HG03521 (cell line): ENCODE results near the gene RPRD2.
"Not testable (repeated sequence)": the region's sequence is repeated elsewhere in the genome, so short reads cannot be mapped to it uniquely, and the experiment has no call there.

Source experiments
- ATAC-seq: cut with Tn5 transposase; IDR thresholded peaks from one replicate; pipeline ENCODE4 v1.9.1; 2021; ENCODE audit warnings: mild to moderate bottlenecking, moderate library complexity; ENCODE audit not compliant: unreplicated experiment

The RPRD2 gene

DNA sequence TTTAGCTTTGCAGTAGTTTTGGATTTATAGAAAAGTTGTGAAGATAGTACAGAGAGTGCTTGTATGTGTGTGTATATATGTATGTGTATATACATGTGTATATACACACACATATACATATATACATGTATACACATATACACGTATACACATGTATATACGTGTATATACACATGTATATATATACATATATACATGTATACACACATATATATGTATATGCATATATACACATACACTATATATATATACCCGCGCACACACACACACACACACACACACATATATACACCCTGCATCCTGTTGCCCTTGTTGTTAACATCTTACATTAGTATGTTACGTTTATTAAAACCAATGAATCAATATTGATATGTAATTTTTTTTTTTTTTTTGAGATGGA, 24.3 kb downstream of the RPRD2 start:
- no peak for ATAC-seq

DNA sequence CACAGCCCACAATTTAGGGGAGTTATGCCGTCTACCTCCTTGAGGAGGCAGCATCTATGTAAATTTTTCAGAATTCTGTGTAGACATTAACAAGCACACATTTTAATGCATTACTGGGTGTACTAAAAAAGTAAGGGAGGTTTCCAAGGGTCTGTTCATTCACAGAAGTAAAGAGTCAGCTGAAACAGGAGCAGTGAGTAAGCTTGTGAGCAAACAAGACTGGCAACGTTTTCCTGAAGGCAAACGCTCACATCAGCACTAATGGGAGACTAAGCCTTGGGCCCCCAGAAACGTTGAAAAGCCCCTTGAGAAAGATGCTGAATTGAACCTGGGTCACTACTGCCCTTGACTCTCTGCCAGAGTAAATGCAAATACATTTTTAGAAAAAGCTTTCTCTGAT, 25.7 kb downstream of the RPRD2 start:
- no peak for ATAC-seq

DNA sequence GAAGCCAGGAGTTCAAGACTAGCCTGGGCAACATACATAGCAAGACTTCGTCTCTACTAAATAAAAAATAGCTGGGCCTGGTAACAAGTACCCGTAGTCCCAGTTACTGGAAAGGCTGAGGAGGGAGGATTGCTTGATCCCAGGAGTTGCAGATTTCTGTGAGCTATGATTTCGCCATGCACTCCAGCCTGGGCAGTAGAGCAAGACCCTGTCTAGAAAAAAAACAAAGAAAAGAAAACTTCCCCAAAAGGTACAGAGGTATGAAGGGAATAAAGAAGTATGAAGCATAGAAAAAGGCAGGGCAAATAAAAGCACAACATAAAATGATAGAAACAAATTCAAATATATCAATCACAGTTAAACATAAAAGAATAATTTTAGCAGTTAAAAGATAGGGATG, 28.7 kb downstream of the RPRD2 start:
- no peak for ATAC-seq

GRCh38 chr1:150395115-150395514, 31.2 kb downstream of the RPRD2 start:
- ATAC-seq, result not testable (repeated sequence)

- ATAC-seq, result no peak
These were observed 33.6 kb downstream of the RPRD2 start for GRCh38 chr1:150397392-150398032.

GRCh38 chr1:150404465-150404864, 40.5 kb downstream of the RPRD2 start:
- no peak for ATAC-seq

- no peak for ATAC-seq
These were observed 41.7 kb downstream of the RPRD2 start for GRCh38 chr1:150405660-150406059.

DNA sequence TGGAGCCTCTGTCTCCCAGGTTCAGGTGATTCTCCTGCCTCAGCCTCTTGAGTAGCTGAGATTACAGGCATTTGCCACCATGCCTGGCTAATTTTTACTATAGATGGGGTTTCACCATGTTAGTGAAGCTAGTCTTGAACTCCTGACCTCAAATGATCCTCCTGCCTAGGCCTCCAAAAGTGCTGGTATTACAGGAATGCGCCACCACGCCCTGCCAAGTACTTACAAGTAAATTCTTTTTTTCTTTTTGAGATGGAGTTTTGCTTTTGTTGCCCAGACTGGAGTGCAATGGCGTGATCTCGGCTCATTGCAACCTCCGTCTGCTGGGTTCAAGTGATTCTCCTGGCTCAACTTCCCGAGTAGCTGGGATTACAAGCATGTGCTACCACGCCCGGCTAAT, 42.5 kb downstream of the RPRD2 start:
- no peak for ATAC-seq

DNA sequence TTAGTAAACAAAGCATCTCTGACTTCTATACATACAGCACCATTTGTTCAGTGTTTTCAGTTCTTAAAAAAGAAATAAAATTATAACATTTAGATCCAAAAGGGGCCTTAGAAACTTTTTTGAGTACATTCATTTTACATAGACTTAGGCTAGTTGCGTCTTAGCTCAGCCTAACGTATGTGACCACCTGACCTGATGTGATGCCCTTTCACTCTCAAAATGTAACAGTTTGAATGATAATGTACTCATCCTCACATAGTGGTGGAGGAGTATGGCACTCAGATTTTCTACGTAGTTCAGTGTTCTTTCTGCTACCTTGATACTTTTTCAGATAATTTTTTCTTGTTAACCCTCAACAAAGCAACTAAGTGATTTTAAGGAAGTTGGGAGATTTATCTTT, 43.4 kb downstream of the RPRD2 start:
- ATAC-seq, result no peak

GRCh38 chr1:150408800-150409199, 44.9 kb downstream of the RPRD2 start:
- ATAC-seq, result no peak

- ATAC-seq, result no peak
These were observed 45.8 kb downstream of the RPRD2 start for GRCh38 chr1:150409504-150410362.

DNA sequence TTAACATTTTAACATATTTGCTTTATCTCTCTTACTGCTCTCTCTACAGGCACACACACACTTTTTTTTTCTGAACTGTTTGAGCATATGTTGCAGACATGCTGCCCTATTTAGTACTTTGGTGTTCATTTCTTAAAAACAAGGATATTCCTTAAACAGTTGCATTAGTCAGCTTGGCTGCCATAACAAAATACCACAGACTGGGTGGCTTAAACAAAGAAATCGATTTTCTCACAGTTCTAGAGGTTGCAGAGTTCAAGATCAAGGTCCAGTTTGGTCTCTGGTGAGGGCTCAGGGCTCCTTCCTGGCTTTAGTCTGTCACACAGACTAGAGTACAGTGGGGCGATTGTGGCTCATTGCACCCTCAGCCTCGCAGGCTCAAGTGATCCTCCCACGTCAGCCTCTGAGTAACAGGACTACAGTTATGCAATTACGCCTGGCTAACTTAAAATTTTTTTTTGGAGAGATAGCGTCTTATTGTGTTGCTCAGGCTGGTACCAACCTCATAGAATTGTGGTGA, 46.7 kb downstream of the RPRD2 start:
- no peak for ATAC-seq

DNA sequence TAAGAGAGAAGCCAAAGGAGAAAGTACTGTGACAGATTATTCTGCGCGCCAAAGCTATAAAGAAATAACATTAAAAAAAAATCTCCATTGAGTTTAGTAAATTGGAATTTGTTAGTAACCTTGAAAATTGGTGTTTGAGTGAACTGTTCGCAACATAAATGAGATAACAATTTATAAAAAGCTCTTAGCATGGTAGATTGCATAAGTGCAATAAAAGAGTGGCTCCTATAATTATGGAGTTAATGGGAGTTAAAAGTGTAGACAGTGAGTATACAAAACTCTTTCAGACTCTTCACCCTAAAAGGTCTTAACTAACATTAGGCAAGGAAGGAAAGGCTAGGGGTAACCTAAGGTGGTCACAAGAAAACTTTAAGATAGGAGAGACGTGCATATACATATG, 50.6 kb downstream of the RPRD2 start:
- no peak for ATAC-seq

DNA sequence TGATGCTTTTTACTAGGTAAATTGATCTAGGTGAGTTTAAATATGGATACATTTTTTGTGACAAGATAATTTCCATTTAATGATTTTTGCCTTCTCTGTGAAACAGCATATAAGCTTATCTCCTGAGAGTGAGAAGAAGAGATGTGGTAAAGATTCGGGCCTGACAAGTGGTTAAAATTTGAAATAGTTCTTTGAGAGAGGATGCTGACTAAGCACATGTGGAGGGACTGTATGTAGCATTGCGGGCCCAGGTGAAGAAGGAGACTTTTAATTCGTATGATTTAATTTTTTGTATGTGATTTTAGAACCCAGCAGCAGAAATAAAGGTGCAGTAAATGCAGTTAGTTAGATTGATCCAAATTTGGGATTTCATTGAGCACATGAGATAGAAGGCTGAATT, 51.9 kb downstream of the RPRD2 start:
- ATAC-seq, result no peak

- no peak for ATAC-seq
These were observed 56.8 kb downstream of the RPRD2 start for GRCh38 chr1:150420560-150421265.

GRCh38 chr1:150422541-150422940, 58.6 kb downstream of the RPRD2 start:
- ATAC-seq, result no peak

- no peak for ATAC-seq
These were observed 65.9 kb downstream of the RPRD2 start for GRCh38 chr1:150429805-150430204.

GRCh38 chr1:150441121-150441520, 77.2 kb downstream of the RPRD2 start:
- ATAC-seq, result no peak

- ATAC-seq, result no peak
These were observed 80.3 kb downstream of the RPRD2 start for GRCh38 chr1:150444232-150444631.

DNA sequence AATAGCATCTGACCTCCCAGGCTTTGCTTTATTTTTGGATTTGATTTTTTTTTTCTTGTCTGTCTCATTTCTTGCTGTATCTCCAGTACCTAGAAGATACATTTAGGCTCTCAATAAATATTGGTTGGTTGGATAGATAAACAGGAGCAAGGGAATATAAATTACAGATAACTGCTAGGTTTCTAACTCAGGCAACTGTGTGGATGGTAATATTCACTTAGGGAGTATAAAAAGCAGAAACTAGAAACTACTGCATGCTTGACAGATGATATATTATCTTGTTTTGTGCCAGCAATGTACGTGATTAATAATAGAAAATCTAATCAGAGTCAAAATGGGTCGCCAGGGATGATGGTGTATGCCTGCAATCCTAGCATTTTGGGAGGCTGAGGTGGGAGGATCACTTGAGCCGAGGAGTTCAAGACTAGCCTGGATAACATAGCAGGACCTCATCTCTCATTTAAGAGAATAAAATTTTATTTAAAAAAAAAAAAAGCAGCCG, 92.2 kb downstream of the RPRD2 start:
- no peak for ATAC-seq

DNA sequence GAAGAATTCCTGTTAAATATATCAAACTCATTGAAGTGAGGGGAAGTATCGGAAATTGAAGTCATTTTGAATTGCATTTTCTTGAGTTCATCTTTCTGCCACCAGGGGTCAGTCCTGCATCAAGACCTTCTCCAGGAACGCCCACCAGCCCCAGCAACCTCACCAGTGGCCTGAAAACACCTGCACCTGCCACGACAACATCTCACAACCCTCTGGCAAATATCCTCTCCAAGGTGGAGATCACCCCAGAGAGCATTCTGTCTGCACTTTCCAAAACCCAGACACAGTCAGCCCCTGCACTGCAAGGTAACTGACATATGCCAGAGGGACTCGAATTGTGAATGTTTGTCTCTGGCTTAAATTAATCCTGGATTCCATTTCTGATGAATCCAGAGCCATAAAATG, 100.5 kb downstream of the RPRD2 start:
- ATAC-seq, result no peak
